ENCODE results near the gene FBLN1. TPM values are rescaled to one million over a fixed set of nuclear protein-coding genes. Genes with fewer than 3 reads are reported as not detected.

FBLN1 gene
- total and polyA plus RNA-seq, 2 experiments from 2014 or later, result 137 to 304 TPM

DNA sequence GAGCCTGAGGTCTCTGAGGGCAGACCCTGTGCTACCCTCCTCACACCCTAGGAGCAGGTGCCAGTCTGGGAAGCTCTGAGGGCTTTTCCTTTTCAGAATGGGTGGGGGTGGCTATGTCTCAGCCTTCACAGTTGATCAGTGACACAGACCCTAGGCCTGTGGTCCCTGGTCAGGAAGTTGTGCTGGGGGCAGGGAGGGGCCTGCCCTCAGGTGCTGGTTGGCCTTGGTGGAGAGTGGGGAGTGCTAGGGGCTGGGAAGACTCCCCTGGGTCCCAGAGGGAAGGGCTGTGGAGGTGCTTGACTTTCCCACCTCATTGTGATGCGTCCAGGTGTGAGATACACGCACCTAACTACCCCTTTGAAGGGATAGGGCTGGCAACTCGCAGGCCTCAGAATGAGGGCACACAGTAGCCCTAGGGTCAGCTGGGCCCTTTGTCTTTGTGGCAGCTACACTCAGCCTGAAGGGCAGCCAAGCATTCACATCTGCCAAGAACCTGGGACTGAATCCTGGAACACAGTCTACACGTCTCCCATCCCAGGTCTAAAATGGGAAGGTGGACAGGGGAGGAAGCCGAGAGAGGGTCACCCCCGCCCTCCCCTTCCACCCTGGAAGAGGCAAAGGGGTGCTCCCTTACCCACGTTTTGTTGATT, 137.7 kb downstream of the FBLN1 start:
- Histone ChIP-seq H3K4me1 (ENCODE audit: insufficient read depth) (peaks cover 15% of the 10 kb centered on the region), H3K4me3 (no peak overlapping the region), H3K9me2 (ENCODE audit: insufficient read depth) (no peaks in the 10 kb centered on the region), H3K9ac (no peak overlapping the region), H3K9me3 (ENCODE audit: low read depth) (no peaks in the 10 kb centered on the region), H3F3A (ENCODE audit: insufficient read depth) (peaks cover 16% of the 10 kb centered on the region; the same call in 1 of the 2 replicates), H4K20me1 (ENCODE audit: insufficient read depth) (no peaks in the 10 kb centered on the region), H3K27ac (no peak overlapping the region), H3K27me3 (replicated peaks; ENCODE audit: insufficient read depth) (no peaks in the 10 kb centered on the region), H2AFZ (no peak overlapping the region), H3K79me2 (ENCODE audit: insufficient read depth) (no peaks in the 10 kb centered on the region), H3K4me2 (ENCODE audit: unreplicated experiment) (no peak overlapping the region), H3K36me3 (ENCODE audit: low read depth) (no peaks in the 10 kb centered on the region)
- TF ChIP-seq EZH2phosphoT487 (IDR thresholded peaks at IDR 0.05; ENCODE audit: insufficient read depth, low read depth) (no peak), EZH2 (IDR thresholded peaks at IDR 0.05; ENCODE audit: insufficient read depth, poor library complexity, severe bottlenecking) (no peak)
- no peak for DNase-seq
- 88 to 89% methylated on average over 6 to 7 of the region's 7 CpGs for WGBS, 2 experiments (ENCODE audit: low coverage in 1 of 2, low lambda C conversion rate in 2 of 2, missing lambda C conversion rate in 2 of 2)
- in situ Hi-C loops (cut with MboI), result loop anchor here (10.0 kb wide), 1 partner anchor 344 kb away; no protein-coding TSS in a partner anchor

GRCh38 chr22:45640941-45641621, 138.4 kb downstream of the FBLN1 start:
- H3K4me1 ChIP-seq (ENCODE audit: insufficient read depth), result peaks cover 15% of the 10 kb centered on the region
- 92 to 98% methylated on average over 24 of the region's 24 CpGs for WGBS, 2 experiments (ENCODE audit: low coverage in 1 of 2, low lambda C conversion rate in 2 of 2, missing lambda C conversion rate in 2 of 2)
- no peaks in the 10 kb centered on the region for H3K9me2 ChIP-seq (ENCODE audit: insufficient read depth)

GRCh38 chr22:45642986-45643385, 140.3 kb downstream of the FBLN1 start:
- in situ Hi-C loops (cut with MboI), result loop anchor here (10.0 kb wide), 1 partner anchor 342 kb away; no protein-coding TSS in a partner anchor
- H4K20me1 ChIP-seq (ENCODE audit: insufficient read depth), result no peaks in the 10 kb centered on the region
- DNase-seq, result no peak
- H3K4me1 ChIP-seq (ENCODE audit: insufficient read depth), result peaks cover 15% of the 10 kb centered on the region
- H3K4me3 ChIP-seq, result no peak overlapping the region
- no peaks in the 10 kb centered on the region for H3K79me2 ChIP-seq (ENCODE audit: insufficient read depth)
- no peak overlapping the region for H3K9ac ChIP-seq
- no peaks in the 10 kb centered on the region for H3K36me3 ChIP-seq (ENCODE audit: low read depth)
- H3K9me3 ChIP-seq (ENCODE audit: low read depth), result no peaks in the 10 kb centered on the region
- WGBS, 2 experiments (ENCODE audit: low coverage in 1 of 2, low lambda C conversion rate in 2 of 2, missing lambda C conversion rate in 2 of 2), result 72 to 74% methylated on average over 2 of the region's 2 CpGs
- TF ChIP-seq EZH2 (IDR thresholded peaks at IDR 0.05; ENCODE audit: insufficient read depth, poor library complexity, severe bottlenecking) (no peak), EZH2phosphoT487 (IDR thresholded peaks at IDR 0.05; ENCODE audit: insufficient read depth, low read depth) (no peak)
- H3K4me2 ChIP-seq (ENCODE audit: unreplicated experiment), result no peak overlapping the region
- H3K27me3 ChIP-seq (replicated peaks; ENCODE audit: insufficient read depth), result no peaks in the 10 kb centered on the region
- H2AFZ ChIP-seq, result no peak overlapping the region
- peaks cover 15% of the 10 kb centered on the region; the same call in 1 of the 2 replicates for H3F3A ChIP-seq (ENCODE audit: insufficient read depth)
- no peak overlapping the region for H3K27ac ChIP-seq
- no peaks in the 10 kb centered on the region for H3K9me2 ChIP-seq (ENCODE audit: insufficient read depth)

More at GRCh38 chr22:45640941-45641621, 138.4 kb downstream of the FBLN1 start:
- Histone ChIP-seq H3K4me2 (ENCODE audit: unreplicated experiment) (no peak overlapping the region), H3K27ac (no peak overlapping the region), H3K9me3 (ENCODE audit: low read depth) (no peaks in the 10 kb centered on the region), H3K36me3 (ENCODE audit: low read depth) (no peaks in the 10 kb centered on the region), H2AFZ (no peak overlapping the region), H4K20me1 (ENCODE audit: insufficient read depth) (no peaks in the 10 kb centered on the region), H3K9ac (no peak overlapping the region), H3K79me2 (ENCODE audit: insufficient read depth) (no peaks in the 10 kb centered on the region), H3F3A (ENCODE audit: insufficient read depth) (peaks cover 16% of the 10 kb centered on the region; the same call in 1 of the 2 replicates), H3K27me3 (replicated peaks; ENCODE audit: insufficient read depth) (no peaks in the 10 kb centered on the region), H3K4me3 (no peak overlapping the region)
- TF ChIP-seq EZH2 (IDR thresholded peaks at IDR 0.05; ENCODE audit: insufficient read depth, poor library complexity, severe bottlenecking) (no peak), EZH2phosphoT487 (IDR thresholded peaks at IDR 0.05; ENCODE audit: insufficient read depth, low read depth) (no peak)
- no peak for DNase-seq
- in situ Hi-C loops (cut with MboI), result loop anchor here (10.0 kb wide), 1 partner anchor 344 kb away; no protein-coding TSS in a partner anchor

- no peaks in the 10 kb centered on the region for H3K9me3 ChIP-seq (ENCODE audit: low read depth)
- H3F3A ChIP-seq (ENCODE audit: insufficient read depth), result 0 out of 2 replicates have a peak, but pooled peaks cover 8% of the 10 kb centered on the region
- no peaks in the 10 kb centered on the region for H3K9me2 ChIP-seq (ENCODE audit: insufficient read depth)
- no peaks in the 10 kb centered on the region for H3K4me1 ChIP-seq (ENCODE audit: insufficient read depth)
- TF ChIP-seq EZH2 (IDR thresholded peaks at IDR 0.05; ENCODE audit: insufficient read depth, poor library complexity, severe bottlenecking), result no peak
- no peak for TF ChIP-seq EZH2phosphoT487 (IDR thresholded peaks at IDR 0.05; ENCODE audit: insufficient read depth, low read depth)
- no peak overlapping the region for H2AFZ ChIP-seq
- H3K27ac ChIP-seq, result no peak overlapping the region
- H3K79me2 ChIP-seq (ENCODE audit: insufficient read depth), result no peaks in the 10 kb centered on the region
- H3K9ac ChIP-seq, result no peak overlapping the region
- no peaks in the 10 kb centered on the region for H4K20me1 ChIP-seq (ENCODE audit: insufficient read depth)
- in situ Hi-C loops (cut with MboI), result loop anchor here (10.0 kb wide), 1 partner anchor 340 kb away; no protein-coding TSS in a partner anchor
- H3K4me2 ChIP-seq (ENCODE audit: unreplicated experiment), result no peak overlapping the region
- DNase-seq, result no peak
- no peaks in the 10 kb centered on the region for H3K36me3 ChIP-seq (ENCODE audit: low read depth)
- 96% methylated on average over 12 of the region's 12 CpGs for WGBS, 2 experiments (ENCODE audit: low coverage in 1 of 2, low lambda C conversion rate in 2 of 2, missing lambda C conversion rate in 2 of 2)
- H3K4me3 ChIP-seq, result no peak overlapping the region
- H3K27me3 ChIP-seq (replicated peaks; ENCODE audit: insufficient read depth), result no peaks in the 10 kb centered on the region
These were observed 142.0 kb downstream of the FBLN1 start for GRCh38 chr22:45644714-45645113.

Measured in GM23248 (cell line).